Activated B cell treated with CpG ODN at 0.5 μM for 24 hours (primary cell): ENCODE data around the gene MIXL1. TPM values are rescaled to one million over a fixed set of nuclear protein-coding genes. Genes with fewer than 3 reads are reported as not detected.
A peak's percentile ranks its signal among the peaks of the same experiment; 100 is the strongest.

Source experiments
- ATAC-seq: fragments of 200-7000 bp; cut with Tn5 transposase; one replicate; pipeline ENCODE4 v1.10.0; 2021; ENCODE audit warnings: low read depth, mild to moderate bottlenecking, moderate library complexity
- CTCF ChIA-PET: fragments of 350-600 bp; sonication (Branson Sonifier 250); formaldehyde crosslinking; loops from one replicate; lab custom pipeline; 2021; ENCODE audit warnings: antibody characterized with exemption; lab: Charles Lee
- POLR2A ChIA-PET: fragments of 350-600 bp; sonication (Branson Sonifier 250); formaldehyde crosslinking; loops from one replicate; lab custom pipeline; 2021; ENCODE audit warnings: antibody characterized with exemption; lab: Charles Lee
- DNase-seq: peaks from one replicate; pipeline ENCODE4 v3.0.0; 2022
- H3K27ac Mint-ChIP-seq: one replicate; pipeline ENCODE4 v1.8.0; 2020; ENCODE audit warnings: mixed read lengths
- H3K27me3 Mint-ChIP-seq: one replicate; pipeline ENCODE4 v1.8.0; 2021; ENCODE audit warnings: mixed read lengths
- H3K36me3 Mint-ChIP-seq: one replicate; pipeline ENCODE4 v1.8.0; 2021; ENCODE audit warnings: low read depth, mixed read lengths
- H3K4me1 Mint-ChIP-seq: one replicate; pipeline ENCODE4 v1.8.0; 2021; ENCODE audit warnings: mixed read lengths
- H3K4me3 Mint-ChIP-seq: one replicate; pipeline ENCODE4 v1.8.0; 2020; ENCODE audit warnings: mild to moderate bottlenecking, mixed read lengths
- H3K9me3 Mint-ChIP-seq: one replicate; pipeline ENCODE4 v1.8.0; 2020; ENCODE audit warnings: mixed read lengths
- intact Hi-C: fragments of 100-400 bp; cut with micrococcal nuclease; formaldehyde crosslinking; loops from one replicate; pipeline ENCODE4 v1.15.1; 2024
- total RNA-seq: library from RNA; stranded (reverse); gene quantifications from 2 replicates; pipeline ENCODE4 v1.2.3, GENCODE V29; 2022
- TF ChIP-seq, protein P1 (sequence below): fragments of 200-600 bp; IDR thresholded peaks from one replicate; pipeline ENCODE4 v1.8.0; 2022; ENCODE audit warnings: antibody characterized with exemption, mild to moderate bottlenecking

Gene MIXL1
- total RNA-seq, 1 donor from 2014 or later: 0.75 TPM

DNA sequence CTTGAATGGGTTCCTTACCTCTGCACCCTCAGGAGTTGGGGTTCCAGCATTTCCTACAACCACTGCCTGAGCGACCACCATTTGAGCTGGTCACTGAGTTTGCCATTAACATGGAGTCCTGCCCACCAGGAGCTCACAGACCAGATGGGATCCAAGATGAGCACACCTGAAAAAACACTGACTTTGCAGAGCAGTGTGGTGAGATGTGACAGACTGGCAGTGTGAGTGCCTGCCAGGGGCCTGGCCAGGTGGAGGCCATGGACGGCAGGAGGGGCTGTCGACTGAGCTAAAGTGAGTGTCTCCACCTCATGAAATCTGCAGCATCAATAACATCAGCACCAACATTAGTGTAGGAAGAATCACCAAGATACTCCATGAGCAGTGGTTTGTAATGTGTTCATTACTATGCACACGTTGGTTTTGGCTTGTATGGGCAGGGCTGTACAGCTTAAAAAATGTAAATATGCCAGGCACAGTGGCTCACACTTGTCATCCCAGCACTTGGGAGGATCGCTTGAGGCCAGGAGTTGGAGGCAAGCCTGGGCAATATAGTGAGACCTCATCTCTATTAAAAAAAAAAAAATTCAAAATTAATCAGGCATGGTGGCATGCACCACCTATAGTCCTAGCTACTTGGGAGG lies 12.2 kb upstream of the MIXL1 start:
- H3K27ac Mint-ChIP-seq: no peak overlapping the region
- DNase-seq (no peak), ATAC-seq (no peak)
- POLR2A ChIA-PET: interaction anchor here (0.5 kb wide), 1 partner anchor 17 kb away, joined by 5 read pairs; no protein-coding TSS in a partner anchor
- no peaks in the 10 kb centered on the region for H3K36me3 Mint-ChIP-seq
- H3K9me3 Mint-ChIP-seq: no peaks in the 10 kb centered on the region
- CTCF ChIA-PET: interaction anchor here (1.2 kb wide), 1 partner anchor 9 kb away, joined by 3 read pairs; no protein-coding TSS in a partner anchor
- no peak overlapping the region for H3K4me3 Mint-ChIP-seq
- no peaks in the 10 kb centered on the region for H3K27me3 Mint-ChIP-seq
- peaks cover 9% of the 10 kb centered on the region for H3K4me1 Mint-ChIP-seq
- TF ChIP-seq, protein P1, sequence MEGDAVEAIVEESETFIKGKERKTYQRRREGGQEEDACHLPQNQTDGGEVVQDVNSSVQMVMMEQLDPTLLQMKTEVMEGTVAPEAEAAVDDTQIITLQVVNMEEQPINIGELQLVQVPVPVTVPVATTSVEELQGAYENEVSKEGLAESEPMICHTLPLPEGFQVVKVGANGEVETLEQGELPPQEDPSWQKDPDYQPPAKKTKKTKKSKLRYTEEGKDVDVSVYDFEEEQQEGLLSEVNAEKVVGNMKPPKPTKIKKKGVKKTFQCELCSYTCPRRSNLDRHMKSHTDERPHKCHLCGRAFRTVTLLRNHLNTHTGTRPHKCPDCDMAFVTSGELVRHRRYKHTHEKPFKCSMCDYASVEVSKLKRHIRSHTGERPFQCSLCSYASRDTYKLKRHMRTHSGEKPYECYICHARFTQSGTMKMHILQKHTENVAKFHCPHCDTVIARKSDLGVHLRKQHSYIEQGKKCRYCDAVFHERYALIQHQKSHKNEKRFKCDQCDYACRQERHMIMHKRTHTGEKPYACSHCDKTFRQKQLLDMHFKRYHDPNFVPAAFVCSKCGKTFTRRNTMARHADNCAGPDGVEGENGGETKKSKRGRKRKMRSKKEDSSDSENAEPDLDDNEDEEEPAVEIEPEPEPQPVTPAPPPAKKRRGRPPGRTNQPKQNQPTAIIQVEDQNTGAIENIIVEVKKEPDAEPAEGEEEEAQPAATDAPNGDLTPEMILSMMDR: no peak
- intact Hi-C loops: no loop called here

DNA sequence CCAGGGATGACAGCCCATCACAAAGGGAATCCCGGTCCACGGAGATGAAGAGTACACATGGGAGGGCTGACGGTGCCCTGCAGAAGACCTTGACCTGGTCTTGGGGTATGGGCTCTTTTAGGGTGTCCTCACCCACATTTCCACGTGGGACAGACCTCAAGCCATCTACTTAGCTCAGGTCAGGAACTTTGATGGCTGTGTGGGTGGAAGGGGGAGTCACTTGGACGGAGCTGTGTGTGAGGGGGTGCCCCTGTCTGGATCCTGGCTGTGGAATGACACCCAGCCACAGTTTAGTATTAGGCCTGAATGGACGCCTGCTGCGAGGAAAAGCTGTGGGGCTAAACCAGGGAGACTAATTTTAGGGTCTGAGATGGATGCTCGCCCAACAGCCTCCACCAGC lies 10.9 kb upstream of the MIXL1 start:
- H3K27me3 Mint-ChIP-seq: no peaks in the 10 kb centered on the region
- H3K27ac Mint-ChIP-seq: no peak overlapping the region
- intact Hi-C loops: no loop called here
- TF ChIP-seq, protein P1: no peak
- ATAC-seq (no peak), DNase-seq (no peak)
- ChIA-PET POLR2A (no interaction called here), CTCF (no interaction called here)
- H3K9me3 Mint-ChIP-seq: no peaks in the 10 kb centered on the region
- no peak overlapping the region for H3K4me3 Mint-ChIP-seq
- H3K36me3 Mint-ChIP-seq: no peaks in the 10 kb centered on the region
- peaks cover 9% of the 10 kb centered on the region for H3K4me1 Mint-ChIP-seq

DNA sequence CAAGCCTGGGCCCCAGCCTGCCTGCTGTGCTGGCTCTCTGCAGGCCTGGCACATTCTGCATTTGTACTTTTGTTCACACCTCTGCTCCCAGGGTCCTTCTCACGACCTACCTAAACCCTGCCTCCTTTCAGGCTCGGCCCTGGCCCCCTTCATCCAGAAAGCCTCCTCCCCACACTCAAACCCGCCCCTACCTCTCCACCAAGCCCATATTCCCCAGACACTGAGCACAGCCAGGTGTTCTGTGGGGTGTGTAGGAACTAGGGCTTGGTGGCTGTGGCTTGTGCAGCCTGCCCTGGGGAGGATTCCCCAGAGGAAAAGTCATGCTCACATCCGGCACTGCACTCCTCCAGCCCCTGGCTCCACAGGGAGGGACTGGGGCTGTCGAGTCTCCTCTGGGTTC lies 8.2 kb upstream of the MIXL1 start:
- H3K36me3 Mint-ChIP-seq: no peaks in the 10 kb centered on the region
- H3K9me3 Mint-ChIP-seq: no peaks in the 10 kb centered on the region
- peak; percentile 52 for ATAC-seq
- CTCF ChIA-PET: interaction anchor here (0.9 kb wide), 1 partner anchor 15 kb away, joined by 3 read pairs; no protein-coding TSS in a partner anchor
- H3K4me1 Mint-ChIP-seq: peaks cover 9% of the 10 kb centered on the region
- POLR2A ChIA-PET: no interaction called here
- DNase-seq: no peak
- TF ChIP-seq, protein P1: no peak
- intact Hi-C loops: no loop called here
- H3K27me3 Mint-ChIP-seq: no peaks in the 10 kb centered on the region
- H3K4me3 Mint-ChIP-seq: no peak overlapping the region
- no peak overlapping the region for H3K27ac Mint-ChIP-seq

DNA sequence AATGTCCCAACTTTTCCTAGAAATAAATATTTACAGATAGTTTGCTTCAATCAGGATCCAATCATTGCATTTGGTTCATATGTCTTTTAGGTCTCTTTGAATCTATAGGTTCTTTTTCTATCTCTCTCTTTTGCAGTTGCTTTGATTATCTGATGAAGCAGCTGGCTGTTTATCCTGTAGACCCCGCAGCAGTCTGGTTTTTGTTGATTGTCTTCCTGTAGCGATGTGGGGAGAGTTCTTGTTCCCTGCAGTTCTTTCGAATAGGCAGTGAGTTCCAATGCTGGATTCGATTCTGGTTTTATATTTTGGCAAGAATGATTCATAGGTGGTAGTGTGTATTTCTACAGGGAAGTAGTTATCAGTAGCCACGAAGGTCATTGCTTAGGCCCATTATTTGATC lies 7.4 kb upstream of the MIXL1 start:
- Mint-ChIP-seq H3K9me3 (no peaks in the 10 kb centered on the region), H3K36me3 (no peaks in the 10 kb centered on the region), H3K27me3 (no peaks in the 10 kb centered on the region), H3K4me3 (no peak overlapping the region), H3K4me1 (peaks cover 9% of the 10 kb centered on the region), H3K27ac (no peak overlapping the region)
- ATAC-seq: no peak
- ChIA-PET CTCF (interaction anchor here (0.6 to 0.9 kb wide), 2 partner anchors 15 to 24 kb away, joined by 3 read pairs; no protein-coding TSS in a partner anchor), POLR2A (no interaction called here)
- TF ChIP-seq, protein P1: no peak
- no peak for DNase-seq
- intact Hi-C loops: no loop called here

DNA sequence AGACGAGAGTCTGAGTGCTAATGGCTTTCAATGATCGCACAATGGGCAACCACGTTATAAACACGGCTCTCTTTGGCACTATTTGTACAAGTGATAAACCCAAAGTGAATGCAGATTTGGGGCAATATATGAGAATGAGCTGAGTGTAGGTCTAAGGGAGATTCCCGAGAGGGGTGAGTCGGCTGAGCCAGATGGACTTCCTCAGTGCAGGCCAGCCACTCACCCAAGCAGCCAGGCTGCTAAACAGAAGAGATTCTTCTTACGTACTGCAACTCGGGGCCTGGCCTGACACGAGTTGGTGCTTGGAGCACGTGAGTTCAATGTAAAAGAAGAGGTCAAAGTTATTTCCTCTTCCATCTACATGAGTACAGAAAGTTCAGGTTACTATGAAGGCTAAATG lies 6.2 kb upstream of the MIXL1 start:
- no peaks in the 10 kb centered on the region for H3K9me3 Mint-ChIP-seq
- intact Hi-C loops: no loop called here
- TF ChIP-seq, protein P1: no peak
- no peak overlapping the region for H3K4me3 Mint-ChIP-seq
- ChIA-PET POLR2A (no interaction called here), CTCF (no interaction called here)
- H3K4me1 Mint-ChIP-seq: peaks cover 9% of the 10 kb centered on the region
- DNase-seq: no peak
- no peak for ATAC-seq
- H3K27ac Mint-ChIP-seq: no peak overlapping the region
- no peaks in the 10 kb centered on the region for H3K27me3 Mint-ChIP-seq
- no peaks in the 10 kb centered on the region for H3K36me3 Mint-ChIP-seq
